ENCODE results near the gene TGM5.

GRCh38 chr15:43214169-43214568 lies 52.6 kb downstream of the TGM5 start:
- no peak for TF ChIP-seq CTCF (IDR thresholded peaks at IDR 0.05; ENCODE audit: low read depth, low read length, poor library complexity, severe bottlenecking)
- TF ChIP-seq EZH2phosphoT487 (IDR thresholded peaks at IDR 0.05; ENCODE audit: borderline replicate concordance, low read length), result no peak

Measured in DOHH2 (cell line).